Measurements from ENCODE around the gene SLC1A2. TPM values are rescaled to one million over a fixed set of nuclear protein-coding genes. Genes with fewer than 3 reads are reported as not detected.
A peak's percentile ranks its signal among the peaks of the same experiment; 100 is the strongest.
"Not testable (repeated sequence)": the region's sequence is repeated elsewhere in the genome, so short reads cannot be mapped to it uniquely, and the experiment has no call there.

Gene SLC1A2
- total RNA-seq, 1 experiment from 2014 or later = 0.48 TPM

DNA sequence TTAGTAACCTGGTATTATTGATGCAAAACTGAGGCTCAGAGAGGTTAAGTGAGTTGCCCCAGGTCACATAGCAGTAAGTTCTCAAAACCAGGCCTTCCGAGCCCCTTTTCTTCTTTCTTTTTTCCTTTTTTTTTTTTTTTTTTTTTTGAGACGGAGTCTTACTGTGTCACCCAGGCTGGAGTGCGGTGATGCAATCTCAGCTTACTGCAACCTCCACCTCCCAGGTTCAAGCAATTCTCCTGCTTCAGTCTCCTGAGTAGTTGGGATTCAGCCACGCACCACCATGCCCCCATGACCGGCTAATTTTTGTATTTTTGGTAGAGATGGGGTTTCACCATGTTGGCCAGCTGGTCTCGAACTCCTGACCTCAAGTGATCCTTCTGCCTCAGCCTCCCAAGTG is 192.6 kb downstream of the SLC1A2 start:
- not testable (repeated sequence) for DNase-seq (ENCODE audit: low read depth)

- DNase-seq (ENCODE audit: low read depth) = no peak
Measured at GRCh38 chr11:35225946-35226520, 193.3 kb downstream of the SLC1A2 start.

DNA sequence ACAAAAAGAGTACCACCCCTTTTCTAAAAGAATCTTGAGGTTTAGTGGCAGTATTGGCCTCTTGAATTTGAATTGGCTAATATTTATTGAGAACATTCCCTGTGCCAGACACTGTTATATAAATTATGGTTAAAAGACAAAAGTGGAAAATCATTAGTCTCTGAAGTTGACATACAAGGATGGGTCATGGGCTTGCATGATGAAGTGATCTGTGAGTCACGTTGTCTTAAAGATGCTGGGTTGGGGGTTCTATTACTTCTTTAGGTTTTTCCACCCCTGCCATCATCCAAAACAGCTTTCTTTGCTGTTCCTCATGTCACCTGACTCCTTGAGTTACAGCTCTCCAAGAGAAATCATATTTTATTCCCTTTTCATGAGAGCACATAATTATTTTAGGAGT is 195.4 kb downstream of the SLC1A2 start:
- DNase-seq (ENCODE audit: low read depth) = no peak

GRCh38 chr11:35223371-35223796 is 196.0 kb downstream of the SLC1A2 start:
- peak; percentile 75 for DNase-seq (ENCODE audit: low read depth)

GRCh38 chr11:35218956-35219355 is 200.4 kb downstream of the SLC1A2 start:
- no peak for DNase-seq (ENCODE audit: low read depth)

GRCh38 chr11:35216962-35217678 is 202.2 kb downstream of the SLC1A2 start:
- no peak for DNase-seq (ENCODE audit: low read depth)

DNA sequence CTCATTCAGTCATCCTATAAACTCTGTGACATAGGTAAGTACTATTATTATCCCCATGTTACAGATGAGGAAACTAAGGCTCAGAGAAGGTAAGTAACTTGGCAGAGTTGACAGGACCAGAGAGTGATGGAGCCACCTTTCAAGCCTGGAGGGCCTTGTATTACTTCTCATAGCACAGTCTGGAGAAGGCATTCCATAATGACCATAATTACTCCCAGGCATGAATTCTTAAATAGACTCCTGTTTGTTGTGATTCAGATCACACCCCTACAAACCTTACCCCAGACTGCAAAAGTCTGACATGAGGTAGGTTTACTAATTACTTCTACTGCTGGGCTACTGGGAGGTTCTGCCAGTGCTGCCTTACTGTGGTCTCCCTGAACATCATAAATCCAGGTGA is 203.4 kb downstream of the SLC1A2 start:
- no peak for DNase-seq (ENCODE audit: low read depth)

DNA sequence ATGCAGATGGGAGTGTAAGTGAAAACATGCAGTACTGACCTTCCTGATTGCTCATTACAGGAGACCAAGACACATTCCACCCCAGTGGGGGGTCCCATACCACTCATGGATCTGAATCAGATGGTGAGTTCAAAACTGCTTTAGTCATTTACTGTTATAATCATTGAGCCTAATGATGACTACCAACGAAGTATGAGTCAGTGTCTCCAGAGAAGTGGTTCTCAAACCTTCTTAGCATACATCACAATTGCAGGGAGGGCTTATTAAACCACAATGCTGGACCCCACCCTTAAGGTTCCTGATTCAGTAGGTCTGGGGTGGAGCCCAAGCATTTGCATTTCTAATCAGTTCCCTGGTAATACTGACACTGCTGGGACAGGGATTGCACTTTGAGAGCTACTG is 204.6 kb downstream of the SLC1A2 start:
- DNase-seq (ENCODE audit: low read depth) = peak; percentile 92

GRCh38 chr11:35214226-35214770 is 205.1 kb downstream of the SLC1A2 start:
- DNase-seq (ENCODE audit: low read depth) = no peak

- DNase-seq (ENCODE audit: low read depth) = no peak
Measured at GRCh38 chr11:35211952-35212351, 207.4 kb downstream of the SLC1A2 start.

DNA sequence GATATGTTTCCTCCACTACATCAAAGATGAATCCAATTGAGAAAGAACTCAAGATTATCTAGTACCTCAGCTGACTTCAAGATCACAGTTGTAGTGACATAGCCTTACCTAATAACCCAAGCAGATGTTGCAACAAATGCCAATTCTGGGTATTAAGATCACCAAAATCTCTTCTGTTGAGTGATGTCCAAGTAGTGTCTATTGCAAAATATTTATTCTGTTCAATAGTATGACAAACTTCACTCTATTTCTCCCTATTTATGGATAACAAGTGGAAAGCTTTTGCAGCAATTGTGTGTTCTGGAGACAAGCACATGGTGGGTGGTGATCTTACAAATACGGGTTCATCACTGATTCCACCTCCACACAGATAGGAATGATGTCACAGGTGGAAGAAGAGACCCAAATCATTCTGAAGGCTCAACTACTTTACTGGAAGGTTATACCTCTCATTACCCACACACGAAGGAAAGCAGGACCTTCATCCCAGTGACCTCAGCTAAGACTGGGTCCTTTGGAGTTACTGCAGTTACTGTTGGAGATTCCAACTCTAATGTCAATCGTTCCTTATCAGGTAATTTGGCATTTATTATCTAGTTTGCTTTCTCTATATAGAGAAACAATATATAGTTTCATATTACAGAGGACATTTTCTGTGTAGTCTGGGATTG is 208.3 kb downstream of the SLC1A2 start:
- no peak for DNase-seq (ENCODE audit: low read depth)

GRCh38 chr11:35208795-35209194 is 210.6 kb downstream of the SLC1A2 start:
- no peak for DNase-seq (ENCODE audit: low read depth)

GRCh38 chr11:35207471-35208403 is 211.6 kb downstream of the SLC1A2 start:
- DNase-seq (ENCODE audit: low read depth) = no peak

DNA sequence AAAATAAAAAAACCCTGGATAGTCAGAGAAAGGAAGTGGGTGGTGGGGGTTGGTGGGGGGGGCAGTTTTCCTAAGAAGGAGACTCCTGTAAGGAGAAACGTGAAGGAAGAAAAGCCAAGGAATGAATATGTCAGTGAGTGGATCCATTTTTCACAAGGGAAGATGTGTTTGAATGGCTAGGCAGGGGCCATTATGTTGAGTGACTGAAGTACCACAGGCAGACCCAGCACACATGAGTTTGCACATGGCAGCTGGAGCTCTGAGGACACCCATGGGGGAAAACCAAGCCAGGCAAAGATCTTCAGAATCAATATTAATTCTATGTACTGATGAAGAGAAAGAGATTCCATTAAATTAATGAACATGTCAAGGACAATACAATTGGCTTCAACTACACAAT is 212.7 kb downstream of the SLC1A2 start:
- DNase-seq (ENCODE audit: low read depth) = no peak

DNA sequence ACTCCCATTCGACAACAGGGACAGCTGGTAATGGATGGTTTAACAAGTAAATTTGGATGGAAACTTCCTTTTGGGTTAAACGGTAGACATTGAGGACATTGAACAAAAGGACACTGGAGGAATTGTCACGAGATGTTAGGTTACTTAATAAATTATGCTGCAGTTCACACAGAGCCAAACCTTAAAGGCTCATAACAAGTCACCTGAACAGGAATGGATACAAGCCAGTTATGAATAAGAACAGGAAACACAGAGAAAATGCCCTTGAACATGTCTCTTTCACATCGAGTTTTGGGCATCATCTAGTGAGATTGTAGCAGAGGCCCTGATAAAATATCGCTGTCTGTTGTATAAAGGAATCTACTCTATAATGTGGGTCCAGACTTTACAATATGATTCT is 214.7 kb downstream of the SLC1A2 start:
- no peak for DNase-seq (ENCODE audit: low read depth)

Other genes starting within 250 kb of the SLC1A2 start
- gene PAMR1, start 106.1 kb upstream of the SLC1A2 start, total RNA-seq (2014; rRNA removed; shearing (Covaris generic)) = under 0.01 and 0.24 TPM in 2 replicates
- 7.0 and 7.9 TPM in 2 replicates for gene FJX1, start 198.9 kb upstream of the SLC1A2 start, total RNA-seq (2014; rRNA removed; shearing (Covaris generic))
- 18.2 and 27.6 TPM in 2 replicates for gene TRIM44, start 243.2 kb upstream of the SLC1A2 start, total RNA-seq (2014; rRNA removed; shearing (Covaris generic))